Limb (tissue), 2 donors: ENCODE measurements around the gene NRBP1.

ENCODE experiments used
- DNase-seq, 2 donors: peaks; one replicate each; pipeline ENCODE4 v3.0.0-alpha.2; 2016; ENCODE audit errors: extremely low spot score in 2 of 2

Gene NRBP1

GRCh38 chr2:27489498-27490397 is 61.3 kb downstream of the NRBP1 start, which contains the start of gene IFT172:
Gene IFT172, minus strand, starts transcription at chr2:27489743. Its CDS starts 90 bp downstream, at chr2:27489653.
- peak; percentile 96 to 99 for DNase-seq
